Activated CD4-positive, alpha-beta T cell treated with anti-CD3 and anti-CD28 coated beads, Interleukin-2, Interleukin-6, amounts not matched to agents 100 ng/mL and 50 ng/mL, durations not matched to agents 16 hours and 8 hours (primary cell): Measurements from ENCODE around the gene POU2F1.
"Not testable (repeated sequence)": the region's sequence is repeated elsewhere in the genome, so short reads cannot be mapped to it uniquely, and the experiment has no call there.

Experiments used
- DNase-seq: peaks from one replicate; pipeline ENCODE4 v3.0.0-alpha.2; 2020

Gene POU2F1

GRCh38 chr1:167206166-167206835 lies 14.4 kb upstream of the POU2F1 start:
- no peak for DNase-seq

- peak; percentile 56 for DNase-seq
Measured at GRCh38 chr1:167207940-167208623, 12.6 kb upstream of the POU2F1 start.

- no peak for DNase-seq
Measured at GRCh38 chr1:167208624-167208976, 12.1 kb upstream of the POU2F1 start.

GRCh38 chr1:167209044-167209443 lies 11.6 kb upstream of the POU2F1 start:
- DNase-seq: no peak

- DNase-seq: no peak
Measured at GRCh38 chr1:167210966-167211674, 9.6 kb upstream of the POU2F1 start.

DNA sequence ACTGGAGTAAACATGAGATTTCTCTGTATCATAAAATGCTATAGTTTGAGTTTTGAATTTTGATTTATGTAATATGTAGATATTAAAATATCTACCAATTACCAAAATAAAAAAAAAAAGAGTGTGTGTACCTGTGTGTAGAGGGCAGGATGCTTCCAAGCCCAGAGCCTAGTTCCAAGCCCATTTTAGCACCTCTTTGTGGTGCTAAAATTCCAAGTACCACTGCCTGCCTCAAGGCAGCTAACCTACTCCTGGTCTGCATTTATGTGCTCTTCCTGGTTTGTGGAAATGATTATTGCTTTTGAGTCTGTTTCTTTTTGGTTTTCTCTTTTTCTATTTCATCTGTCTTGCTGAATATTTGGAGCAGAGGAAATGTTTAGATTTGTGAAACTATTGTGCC lies 8.7 kb upstream of the POU2F1 start:
- no peak for DNase-seq

- DNase-seq: no peak
Measured at GRCh38 chr1:167216809-167217208, 3.9 kb upstream of the POU2F1 start.

DNA sequence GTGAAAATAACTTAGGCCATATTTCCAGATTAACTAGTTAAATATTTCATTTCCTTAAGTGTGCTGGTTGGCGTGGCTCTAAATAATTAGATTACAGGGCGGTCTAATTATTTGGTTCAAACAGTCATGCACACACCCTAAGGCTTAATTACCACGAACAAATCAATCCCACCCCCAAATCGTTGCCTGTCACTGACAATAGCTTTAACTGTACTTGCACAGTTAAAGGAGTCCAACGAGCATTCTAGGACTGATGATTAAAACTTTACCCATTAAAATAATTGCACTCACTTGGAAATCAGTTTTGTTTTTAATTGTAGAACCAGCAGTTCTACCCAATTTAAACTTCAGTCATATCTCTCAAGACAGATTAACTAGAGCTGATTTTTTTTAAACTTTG lies 1.5 kb upstream of the POU2F1 start:
- DNase-seq: no peak

DNA sequence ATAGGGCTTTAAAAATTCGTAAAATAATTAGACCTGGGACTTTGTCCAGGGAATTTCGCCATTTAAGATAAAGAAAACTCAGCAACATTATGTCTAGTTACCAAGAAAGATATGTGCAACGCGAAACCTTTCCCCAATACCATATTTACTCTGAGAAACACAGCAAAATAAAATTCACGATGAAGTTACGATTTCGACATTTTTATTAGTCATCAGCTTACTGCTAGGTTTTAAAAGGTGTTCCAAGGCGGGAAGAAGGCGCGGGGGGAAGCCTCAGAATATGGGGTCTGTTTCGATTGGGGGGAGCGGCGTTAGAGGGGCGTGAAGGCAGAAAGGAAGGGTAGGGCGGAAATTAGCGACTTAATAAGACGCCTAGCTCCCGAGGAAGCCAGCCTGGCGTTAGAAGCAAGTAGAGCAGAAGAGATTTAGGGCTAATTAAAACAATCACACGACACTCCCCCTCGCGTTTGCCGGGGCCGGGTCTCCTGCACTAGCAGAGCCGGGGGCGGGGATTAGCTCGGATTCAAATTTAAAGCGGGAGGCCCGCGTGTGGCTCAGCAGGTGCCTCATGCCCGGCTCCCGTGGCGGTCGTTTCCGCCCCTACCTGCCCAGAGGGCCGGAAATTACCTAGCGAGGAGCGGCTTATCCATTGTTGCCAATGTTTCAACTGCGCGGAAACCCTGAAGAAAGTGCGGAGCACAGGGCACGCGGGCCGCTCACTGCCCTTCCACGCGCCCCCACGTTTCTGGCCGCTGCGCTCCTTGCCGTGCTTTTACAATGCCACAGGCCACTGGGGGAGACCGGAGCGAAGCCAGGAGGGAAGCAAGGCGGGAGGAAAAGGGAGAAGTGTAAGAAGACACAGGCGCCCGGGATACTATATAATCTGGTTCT lies 795 bp upstream of the POU2F1 start:
- DNase-seq: peak; percentile 91

DNA sequence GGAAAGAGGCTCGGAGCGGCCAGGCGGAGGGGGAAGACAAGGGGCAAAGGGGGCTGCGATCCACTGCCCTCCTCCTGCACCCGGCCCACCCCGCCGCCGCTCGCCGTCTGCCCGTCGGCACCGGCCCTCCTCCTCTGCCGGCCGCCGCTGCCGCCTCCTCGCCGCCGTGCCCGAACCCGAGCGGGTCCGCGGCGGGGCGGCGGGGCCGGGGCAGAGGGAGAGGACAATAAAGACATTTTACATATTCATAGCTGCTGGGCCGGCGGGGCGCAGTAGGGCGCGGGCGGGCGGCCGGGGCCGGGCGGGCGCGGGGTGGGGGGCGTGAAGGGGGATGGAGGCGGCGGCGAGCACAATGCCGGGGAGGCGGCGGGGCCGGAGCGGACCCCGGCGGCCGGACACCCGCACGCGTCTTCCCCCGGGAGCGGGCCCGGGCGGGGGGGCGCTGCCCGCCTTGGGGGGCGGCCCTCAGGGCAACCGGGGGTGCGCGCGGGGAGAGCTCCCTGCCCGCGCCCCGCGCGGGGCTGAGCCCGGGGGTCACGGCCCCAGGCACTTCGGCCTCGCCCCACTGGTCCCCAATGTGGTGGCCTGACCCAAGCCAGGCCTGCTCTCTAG lies 546 bp downstream of the POU2F1 start:
- DNase-seq: no peak

GRCh38 chr1:167221738-167222610 lies 1.3 kb downstream of the POU2F1 start:
- DNase-seq: peak; percentile 71

DNA sequence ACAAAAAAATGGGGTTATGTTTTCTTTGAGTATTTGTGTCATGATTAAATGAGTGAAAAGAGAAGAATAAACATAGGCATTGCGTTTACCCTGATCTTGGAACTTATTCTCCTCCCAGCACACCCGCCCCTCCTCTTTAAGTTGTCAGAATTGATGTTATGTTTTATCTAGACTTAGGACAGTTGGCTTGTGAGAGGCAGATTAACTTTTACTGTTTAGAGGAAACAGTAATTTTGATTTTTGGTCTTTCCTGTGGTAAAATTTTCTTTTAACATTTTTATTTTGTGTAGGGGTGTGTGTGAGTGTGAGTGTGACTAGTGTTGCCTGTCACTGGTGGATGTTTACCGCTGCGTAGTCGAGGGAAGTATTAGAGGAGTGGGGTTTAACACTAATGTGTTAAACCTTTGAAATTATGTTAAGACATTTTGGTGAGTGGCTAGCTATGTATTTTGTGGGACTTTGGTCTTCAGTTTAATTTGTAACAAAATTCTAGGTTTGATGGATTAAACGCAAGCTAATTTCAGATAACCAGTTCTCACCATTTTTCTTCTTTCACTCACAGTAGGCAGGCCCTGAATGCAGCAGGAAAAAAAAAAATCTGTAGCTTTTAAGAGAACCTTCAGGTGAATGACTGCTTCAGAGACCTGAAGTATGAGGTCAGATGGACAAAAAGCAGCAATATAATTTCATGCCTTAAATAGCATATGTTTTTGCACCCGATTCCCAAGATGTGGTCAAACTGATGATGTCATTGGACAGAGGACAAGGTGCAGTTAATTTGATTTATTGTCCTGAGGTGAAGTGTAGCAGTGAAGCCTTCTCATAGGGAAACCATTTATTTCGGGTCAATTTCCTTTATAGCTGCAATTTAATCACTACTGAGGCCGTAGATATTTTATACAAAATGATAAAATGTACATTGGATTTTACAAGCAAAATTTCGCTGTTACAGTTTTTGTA lies 2.7 kb downstream of the POU2F1 start:
- no peak for DNase-seq

GRCh38 chr1:167224734-167225235 lies 4.1 kb downstream of the POU2F1 start:
- DNase-seq: not testable (repeated sequence)

GRCh38 chr1:167225920-167226319 lies 5.2 kb downstream of the POU2F1 start:
- no peak for DNase-seq

DNA sequence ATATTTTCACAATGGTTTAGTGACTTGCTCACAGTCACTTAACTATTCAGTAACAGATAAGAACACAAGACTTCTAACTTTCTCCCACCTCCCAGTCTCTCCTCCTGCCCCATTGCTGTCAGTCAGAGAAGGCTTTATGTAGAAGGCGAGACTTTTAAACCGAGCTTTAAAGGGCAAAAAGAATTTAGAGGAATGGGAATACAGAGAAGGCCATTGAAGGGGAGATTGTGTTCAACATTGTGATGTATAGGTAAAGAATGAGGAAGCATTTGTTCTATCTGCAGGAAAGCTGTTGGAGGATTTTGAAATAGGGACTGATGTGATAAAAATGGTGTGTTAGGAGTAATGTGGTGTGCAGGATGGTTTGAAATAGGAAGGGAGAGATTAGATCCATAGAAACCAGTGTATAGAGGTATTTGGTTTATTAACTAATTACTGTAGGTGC lies 7.3 kb downstream of the POU2F1 start:
- DNase-seq: no peak

- DNase-seq: no peak
Measured at GRCh38 chr1:167229719-167230385, 9.2 kb downstream of the POU2F1 start.

GRCh38 chr1:167230437-167230836 lies 9.8 kb downstream of the POU2F1 start:
- DNase-seq: no peak

DNA sequence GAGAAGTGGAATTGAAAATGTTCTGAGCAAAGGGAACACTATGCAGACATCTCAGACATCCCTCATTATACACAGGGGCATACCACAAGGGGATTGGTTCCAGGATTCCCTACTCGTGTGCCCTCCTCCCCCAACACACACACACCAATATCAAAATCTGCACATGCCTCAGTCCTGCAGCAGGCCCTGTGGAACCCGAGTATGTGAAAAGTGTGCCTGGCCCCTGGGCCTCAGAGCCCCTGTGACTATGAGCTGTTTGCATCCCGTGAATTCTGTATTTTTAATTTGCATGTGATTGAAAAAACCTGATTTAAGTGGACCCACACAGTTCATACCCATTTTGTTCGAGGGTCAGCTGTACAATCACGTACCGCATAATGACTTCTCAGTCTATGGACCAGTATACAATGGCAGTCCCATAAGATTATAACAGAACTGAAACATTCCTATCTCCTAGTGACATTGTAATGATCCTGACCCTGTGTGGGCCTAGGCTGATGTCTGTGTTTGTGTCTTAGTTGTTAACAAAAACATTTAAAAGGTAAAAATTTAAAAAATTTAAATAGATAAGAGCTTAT lies 11.3 kb downstream of the POU2F1 start:
- no peak for DNase-seq

- no peak for DNase-seq
Measured at GRCh38 chr1:167232801-167233200, 12.1 kb downstream of the POU2F1 start.
